G401 (cell line): Measurements from ENCODE around the gene FERMT1. TPM values are rescaled to one million over a fixed set of nuclear protein-coding genes. Genes with fewer than 3 reads are reported as not detected.
"Not testable (repeated sequence)": the region's sequence is repeated elsewhere in the genome, so short reads cannot be mapped to it uniquely, and the experiment has no call there.

ENCODE experiments used
- DNase-seq: peaks from one replicate; pipeline ENCODE4 v3.0.0-alpha.2; 2015; ENCODE audit warnings: low spot score
- in situ Hi-C: cut with HindIII; loops from 2 replicates; pipeline ENCODE4 v1.10.0; 2016; ENCODE audit warnings: low sequenced_read_pairs, mixed read lengths
- total RNA-seq: library from RNA; depleted of rRNA; stranded (reverse); fragments of >200 nt; shearing (Covaris generic); gene quantifications from 2 replicates; pipeline ENCODE4 v1.2.3, GENCODE V29; 2014

FERMT1 gene
- total RNA-seq, 1 experiment from 2014 or later: not detected

DNA sequence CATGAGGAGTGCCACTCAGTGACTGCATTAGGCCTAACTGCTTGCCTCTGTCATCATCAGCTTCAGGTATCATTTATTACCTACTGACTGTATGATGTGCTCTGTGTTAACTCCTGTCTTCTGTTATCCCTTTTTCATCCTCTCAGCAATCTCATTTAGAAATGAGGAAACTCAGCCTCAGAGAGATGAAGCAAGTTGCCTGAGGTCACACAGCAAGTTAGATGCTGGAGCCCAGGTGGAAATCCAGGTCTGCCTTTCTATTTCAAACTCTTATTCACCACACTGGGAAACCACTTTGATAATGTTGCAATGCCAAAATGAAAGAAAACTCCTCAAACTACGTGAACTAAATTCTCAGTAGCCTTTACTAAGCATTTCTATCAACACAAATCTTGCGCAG, 1.3 kb downstream of the FERMT1 start:
- in situ Hi-C loops: no loop called here

DNA sequence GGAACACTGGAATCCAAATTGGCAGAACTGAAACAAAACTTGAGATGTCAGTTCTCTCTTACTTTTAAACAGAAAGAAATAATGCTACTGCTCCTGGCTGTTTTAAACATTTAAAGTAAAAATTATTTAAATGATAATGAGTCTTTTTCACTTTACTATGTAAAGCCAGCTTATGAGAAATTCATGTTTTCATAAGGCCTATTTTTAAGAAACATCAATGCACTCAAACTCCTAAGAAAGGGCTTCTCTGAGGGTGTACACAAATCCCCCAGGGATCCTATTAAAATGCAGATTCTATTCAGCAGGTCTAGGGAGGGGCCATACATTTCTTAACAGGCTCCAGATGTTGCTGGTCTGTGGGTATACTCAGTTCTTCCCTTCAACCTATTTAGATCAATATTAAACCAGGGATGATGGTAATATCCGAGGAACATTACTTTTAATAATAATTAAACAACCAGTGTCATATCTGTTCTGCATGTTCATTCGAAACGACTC, 2.3 kb downstream of the FERMT1 start:
- in situ Hi-C loops: no loop called here
- DNase-seq: no peak

More for the DNA sequence above, 1.3 kb downstream of the FERMT1 start:
- no peak for DNase-seq

DNA sequence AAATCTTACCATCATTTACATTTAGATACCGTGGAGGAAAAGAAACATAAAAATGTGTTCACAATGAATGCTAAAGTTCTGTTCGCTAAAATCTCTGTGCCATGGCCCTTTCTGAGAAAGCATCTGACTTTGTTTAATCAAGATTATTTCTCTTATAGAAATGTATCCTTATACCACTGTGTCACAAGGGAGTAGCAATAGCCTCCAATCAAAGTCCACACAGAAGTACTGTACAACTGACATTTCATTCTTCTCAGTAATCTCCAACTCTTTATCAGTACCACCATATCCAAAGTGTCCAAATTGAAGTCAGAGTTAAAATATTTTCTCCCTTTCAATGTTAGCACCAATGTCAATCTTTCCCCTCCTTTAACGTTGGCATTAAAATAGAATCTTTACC, 6.1 kb downstream of the FERMT1 start:
- in situ Hi-C loops: no loop called here

DNA sequence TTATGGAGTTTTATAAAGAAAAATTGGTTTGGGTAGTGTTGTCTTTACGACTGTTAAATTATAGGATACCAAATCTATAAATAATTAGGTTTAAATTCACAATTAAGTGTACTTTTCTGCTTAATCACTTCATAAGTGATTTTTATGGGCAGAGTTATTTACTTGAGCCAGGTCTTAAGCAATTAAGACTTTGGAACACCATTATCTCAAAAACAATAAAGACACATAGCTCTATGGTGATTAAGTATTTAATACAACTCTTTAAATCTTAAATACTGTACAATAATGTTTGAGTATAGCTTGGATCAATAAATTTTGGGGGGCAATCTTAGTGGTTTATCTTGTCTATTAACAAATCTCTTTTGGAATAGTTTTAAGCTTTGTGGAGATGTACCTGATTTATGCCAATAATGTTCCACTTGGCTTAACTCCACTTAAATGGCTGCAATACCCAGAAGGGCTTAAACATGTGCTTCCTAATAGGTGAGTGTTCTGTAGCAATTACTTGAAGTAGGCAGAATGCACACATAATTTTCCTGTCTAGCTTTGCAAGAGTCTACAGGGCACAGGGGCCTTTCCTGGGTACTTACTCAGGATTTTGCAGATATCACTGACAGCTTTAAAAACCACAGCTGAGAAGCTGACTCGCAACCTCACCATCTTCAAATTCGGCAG, 7.5 kb downstream of the FERMT1 start:
- no peak for DNase-seq
- in situ Hi-C loops: no loop called here

More for the DNA sequence above, 6.1 kb downstream of the FERMT1 start:
- DNase-seq: no peak

DNA sequence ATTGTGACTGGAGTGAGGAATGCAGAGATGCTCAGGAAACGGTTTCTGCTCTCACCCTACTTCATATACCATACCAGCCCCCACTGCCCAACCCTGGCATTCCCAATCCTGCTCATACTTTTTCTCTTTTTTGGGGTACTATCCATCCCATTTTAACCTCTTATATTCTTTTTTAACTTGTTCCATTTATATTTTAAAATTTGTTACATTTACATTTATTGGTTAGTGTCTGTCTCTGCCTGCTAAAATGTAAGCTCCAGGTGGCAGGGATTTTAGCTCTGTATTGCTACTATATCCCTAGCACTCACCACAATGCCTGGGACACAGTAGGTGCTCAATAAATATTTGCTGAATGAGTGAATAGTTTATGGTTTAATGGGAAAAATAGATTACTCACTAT, 8.1 kb downstream of the FERMT1 start:
- DNase-seq: no peak
- in situ Hi-C loops: no loop called here

DNA sequence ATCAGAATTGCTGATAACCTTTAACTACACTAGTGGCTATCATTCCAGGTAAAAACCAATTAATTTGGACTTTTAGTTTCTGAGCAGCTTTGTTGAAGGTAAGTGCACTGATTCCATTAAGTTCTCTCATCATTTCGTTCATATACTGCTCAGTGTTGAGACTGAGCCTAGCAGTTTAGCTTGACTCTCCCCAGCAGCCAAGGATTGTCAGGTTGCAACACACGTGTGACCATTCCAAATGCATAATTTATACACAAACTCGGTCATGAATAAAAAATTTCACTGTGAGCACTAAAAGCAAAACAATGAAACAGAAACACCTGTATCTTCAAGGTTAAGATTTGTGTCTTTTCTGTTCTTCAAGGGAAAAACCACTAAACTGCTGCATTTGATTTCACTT, 8.9 kb downstream of the FERMT1 start:
- in situ Hi-C loops: no loop called here
- DNase-seq: no peak

DNA sequence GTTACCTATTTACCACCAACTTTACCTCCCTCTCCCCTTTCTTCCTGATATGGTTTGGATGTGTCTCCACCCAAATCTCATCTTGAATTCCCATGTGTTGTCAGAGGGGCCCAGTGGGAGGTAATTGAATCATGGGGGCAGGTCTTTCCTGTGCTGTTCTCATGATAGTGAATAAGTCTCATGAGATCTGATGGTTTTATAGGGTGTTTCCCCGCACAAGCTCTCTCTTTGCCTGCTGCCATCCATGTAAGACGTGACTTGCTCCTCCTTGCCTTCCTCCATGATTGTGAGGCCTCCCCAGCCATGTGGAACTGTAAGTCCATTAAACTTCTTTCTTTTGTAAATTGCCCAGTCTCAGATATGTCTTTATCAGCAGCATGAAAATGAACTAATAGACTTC, 9.9 kb downstream of the FERMT1 start:
- in situ Hi-C loops, DNase-seq: not testable (repeated sequence)

DNA sequence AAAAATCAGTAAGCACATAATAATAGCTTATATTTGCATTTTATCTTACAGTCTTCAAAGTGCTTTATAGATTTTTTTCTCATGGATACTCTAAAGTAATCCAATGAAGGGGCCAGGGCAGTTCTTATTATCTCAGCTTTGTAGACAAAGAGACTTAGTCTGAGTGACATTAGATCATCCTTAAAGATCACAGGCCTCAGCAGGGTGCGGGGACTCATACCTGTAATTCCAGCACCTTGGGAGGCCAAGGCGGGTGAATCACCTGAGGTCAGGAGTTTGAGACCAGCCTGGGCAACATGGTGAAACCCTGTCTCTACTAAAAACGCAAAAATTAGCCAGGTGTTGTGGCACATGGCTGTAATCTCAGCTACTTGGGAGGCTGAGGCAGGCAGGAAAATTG, 14.5 kb downstream of the FERMT1 start:
- in situ Hi-C loops: no loop called here
- no peak for DNase-seq

DNA sequence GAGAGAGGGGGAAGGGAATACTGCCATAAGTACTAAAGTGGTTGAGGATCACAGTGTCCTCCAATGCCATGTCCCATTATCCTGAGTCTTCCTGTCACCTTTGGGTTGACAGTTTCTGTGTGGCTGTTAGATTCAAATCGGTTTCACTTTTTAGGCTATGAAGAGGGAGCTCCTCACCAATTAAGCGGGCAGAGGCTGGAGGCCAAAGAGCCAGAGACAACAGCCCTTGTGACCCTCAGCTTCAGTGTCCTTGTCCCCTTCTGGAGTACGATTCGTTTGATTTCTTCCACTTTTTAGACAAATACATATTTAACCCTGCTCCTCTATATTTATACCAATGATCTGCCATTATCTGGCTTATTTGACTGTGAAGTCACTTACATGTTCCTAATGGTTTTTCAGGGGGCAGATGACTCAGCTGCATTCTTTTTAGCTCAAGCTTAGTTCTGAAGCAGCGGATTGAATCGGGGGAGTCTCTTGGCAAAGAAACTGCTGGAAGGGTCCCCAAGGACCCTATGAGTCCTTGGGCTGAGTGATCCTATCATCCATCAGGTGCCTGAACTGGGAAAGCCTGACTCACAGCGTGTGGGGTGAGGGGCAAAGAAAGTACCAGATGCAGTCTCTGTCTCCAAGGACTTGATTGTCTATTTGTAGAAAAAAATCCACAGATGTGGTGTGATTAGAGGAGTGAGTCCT, 18.2 kb downstream of the FERMT1 start:
- in situ Hi-C loops: no loop called here
- no peak for DNase-seq

DNA sequence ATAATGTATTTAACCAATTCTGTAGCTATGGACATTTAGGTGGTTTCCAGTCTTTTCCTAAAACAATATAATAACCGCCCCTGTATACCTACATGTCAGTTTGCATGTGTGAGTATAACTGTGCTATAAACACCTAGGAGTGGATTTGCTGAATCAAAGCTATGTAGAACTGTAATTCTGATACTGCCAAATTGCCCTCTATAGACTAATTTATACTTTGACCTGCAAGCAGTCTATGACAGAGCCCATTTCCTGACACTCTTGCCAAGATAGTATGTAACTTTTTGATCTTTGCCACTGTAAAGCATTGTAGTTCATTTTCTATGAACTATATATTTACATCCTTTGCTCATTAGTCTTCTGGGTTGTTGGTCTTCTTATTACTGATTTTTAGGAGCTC, 19.5 kb downstream of the FERMT1 start:
- no peak for DNase-seq

DNA sequence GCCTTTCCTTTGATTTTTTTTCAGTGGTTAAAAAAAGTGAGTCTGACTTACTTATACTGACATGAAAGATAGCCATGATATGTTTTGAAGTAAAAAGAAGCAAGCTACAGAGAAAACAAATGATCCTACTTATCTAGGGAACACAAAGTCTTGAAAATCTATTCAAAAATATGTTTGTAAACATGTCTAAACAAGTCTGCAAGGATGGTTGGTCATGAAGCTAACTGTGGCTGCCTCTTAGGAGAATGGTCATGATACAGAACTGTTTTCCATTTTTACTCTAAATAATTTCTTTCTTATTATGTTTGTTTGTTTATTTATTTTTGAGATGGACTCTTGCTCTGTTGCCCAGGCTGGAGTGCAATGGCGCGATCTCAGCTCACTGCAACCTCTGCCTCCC, 21.5 kb downstream of the FERMT1 start:
- in situ Hi-C loops: no loop called here
- DNase-seq: no peak

More for the DNA sequence above, 19.5 kb downstream of the FERMT1 start:
- in situ Hi-C loops: no loop called here

DNA sequence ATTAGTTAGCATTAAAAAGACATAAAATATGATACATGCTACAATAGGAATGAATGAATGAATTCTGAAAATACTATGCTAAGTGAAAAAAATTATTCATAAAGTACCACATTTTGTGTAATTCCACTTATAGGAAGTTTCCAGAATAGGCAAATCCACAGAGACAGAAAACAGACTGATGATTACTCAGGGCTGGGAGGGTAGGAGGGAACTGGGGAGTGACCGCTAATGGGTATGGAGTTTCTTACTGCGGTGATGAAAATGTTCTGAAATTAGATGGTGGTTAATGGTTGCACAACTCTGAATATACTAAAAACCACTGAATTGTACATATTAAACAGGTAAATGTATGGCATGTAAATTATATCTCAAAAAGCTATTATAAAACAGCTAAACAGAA, 22.6 kb downstream of the FERMT1 start:
- in situ Hi-C loops: no loop called here
- no peak for DNase-seq

DNA sequence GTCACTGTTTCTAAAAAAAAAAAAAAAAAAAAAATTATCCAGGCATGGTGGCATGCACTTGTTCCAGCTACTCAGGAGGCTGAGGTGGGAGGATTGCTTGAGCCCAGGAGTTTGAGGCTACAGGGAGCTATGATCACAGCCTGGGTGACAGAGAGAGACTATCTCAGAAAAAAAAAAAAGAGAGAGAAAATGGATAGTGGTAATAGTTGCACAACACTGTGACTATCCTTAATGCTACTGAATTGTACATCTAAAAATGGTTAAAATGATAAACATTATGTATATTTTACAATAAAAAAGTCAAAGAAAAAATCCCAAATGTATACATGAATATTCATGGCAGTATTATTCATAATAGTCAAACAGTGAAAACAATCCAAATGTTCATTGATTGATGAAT, 23.0 kb downstream of the FERMT1 start:
- in situ Hi-C loops: no loop called here
- DNase-seq: no peak

DNA sequence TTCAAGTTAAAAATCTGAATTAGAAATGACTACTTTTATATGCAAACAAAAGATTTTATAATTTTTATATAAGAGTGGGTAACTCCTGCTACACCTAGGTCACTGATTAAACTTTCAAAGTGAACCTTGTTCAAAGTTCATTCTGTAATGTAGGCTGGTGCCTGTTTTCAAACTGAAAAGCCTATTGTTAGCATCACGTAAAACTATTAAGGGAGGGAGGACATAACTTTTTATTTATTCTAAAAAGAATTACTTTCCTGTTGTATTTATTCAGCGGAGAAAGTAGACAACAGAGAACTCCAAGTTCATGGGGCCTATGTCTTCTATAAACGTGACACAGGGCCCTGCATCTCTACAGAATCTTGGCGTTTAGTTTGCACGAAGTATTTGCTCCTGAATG, 27.4 kb downstream of the FERMT1 start:
- in situ Hi-C loops: no loop called here
- DNase-seq: no peak

DNA sequence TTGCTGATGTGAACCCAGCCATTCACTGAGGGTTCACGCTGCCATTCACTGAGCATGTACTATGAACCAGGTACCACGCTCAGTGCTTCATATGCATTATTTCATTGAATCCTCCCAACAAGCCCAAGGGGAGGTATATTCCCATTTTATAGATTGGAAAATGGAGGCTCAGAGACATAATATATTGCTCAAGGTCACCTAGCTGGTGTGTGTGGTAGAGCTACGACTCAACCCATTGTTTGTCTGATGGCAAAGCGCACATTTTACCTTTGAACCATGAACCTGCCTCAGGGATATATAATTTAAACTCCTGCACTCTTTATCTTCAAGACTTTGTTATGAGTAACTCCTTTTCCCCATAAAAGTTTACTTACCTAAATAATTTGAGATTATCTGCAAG, 28.3 kb downstream of the FERMT1 start:
- in situ Hi-C loops: no loop called here
- DNase-seq: no peak

DNA sequence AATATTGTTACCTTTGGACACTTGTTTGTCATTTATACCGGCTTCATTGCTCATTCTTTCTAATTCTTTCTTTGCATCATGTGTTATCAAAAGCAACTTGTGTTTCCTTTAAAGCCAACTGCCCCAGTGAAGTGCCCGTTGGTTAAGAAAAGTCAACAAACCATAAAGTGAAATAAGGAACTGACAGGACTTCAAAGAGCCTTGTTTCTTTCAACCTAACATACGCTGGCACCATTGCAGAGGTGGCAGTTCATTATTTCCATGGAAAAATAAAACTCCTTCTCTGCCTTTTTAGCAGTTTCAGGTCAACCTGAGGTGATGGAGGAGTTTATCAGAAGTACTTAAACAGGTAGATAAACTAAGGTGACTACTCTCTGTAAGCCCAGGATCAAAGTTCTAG, 28.8 kb downstream of the FERMT1 start:
- in situ Hi-C loops: no loop called here

DNA sequence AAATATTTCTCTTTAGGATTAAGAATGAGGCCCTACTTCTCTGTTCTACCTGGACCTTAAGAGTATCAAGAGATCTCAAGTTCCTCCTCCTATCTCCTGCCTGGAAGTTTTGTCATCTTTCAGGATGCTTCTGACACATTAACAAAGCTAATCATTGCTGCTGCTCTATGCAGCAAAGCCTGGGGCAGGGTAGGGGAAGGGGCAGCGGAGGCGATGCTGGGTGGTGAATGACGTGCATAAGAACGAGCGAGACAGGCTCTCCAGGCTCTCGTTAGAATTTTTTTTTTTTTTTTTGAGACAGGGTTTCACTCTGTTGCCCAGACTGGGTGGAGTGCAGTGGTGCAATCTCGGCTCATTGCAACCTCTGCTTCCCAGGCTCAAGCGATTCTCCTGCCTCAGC, 31.2 kb downstream of the FERMT1 start:
- in situ Hi-C loops: no loop called here
- no peak for DNase-seq

More for the DNA sequence above, 28.8 kb downstream of the FERMT1 start:
- DNase-seq: no peak

DNA sequence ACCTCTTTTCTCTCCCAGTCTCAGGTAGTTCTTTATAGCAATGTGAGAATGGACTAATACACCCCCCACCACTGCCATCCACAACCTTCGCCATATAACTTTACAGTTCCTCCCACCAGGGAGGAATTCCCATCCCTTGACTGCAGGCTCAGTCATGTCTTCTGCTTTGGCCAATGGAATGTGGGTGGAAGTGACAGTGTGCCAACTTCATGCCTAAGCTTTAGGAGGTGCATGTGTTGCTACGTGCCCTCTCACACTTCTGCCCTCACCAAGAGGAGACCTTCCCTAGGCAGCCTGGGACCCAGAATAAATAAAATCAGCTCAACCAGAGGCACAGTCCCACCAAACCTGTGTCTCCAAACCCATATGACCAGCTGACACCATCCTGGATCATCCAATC, 36.0 kb downstream of the FERMT1 start:
- in situ Hi-C loops: no loop called here

DNA sequence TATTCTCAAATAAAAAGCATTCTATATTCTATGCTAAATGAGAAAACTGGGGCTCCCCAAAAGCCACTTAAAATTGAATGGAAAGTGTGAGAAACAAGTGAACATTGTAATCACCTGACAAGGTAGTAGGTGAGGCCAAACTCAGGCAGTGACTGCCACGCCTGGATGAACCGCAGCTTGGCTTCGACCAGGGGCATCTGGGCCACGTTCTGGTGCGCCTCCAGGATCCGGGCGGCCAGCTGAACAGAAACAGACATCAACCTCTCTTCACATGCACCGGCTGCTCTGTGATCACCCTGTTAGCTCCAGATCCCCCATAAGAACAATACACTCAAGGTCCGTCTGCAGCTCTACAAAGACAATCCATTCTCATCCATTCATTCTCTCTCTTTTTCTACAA, 38.9 kb downstream of the FERMT1 start:
- DNase-seq: no peak
- in situ Hi-C loops: no loop called here

More for the DNA sequence above, 36.0 kb downstream of the FERMT1 start:
- no peak for DNase-seq

DNA sequence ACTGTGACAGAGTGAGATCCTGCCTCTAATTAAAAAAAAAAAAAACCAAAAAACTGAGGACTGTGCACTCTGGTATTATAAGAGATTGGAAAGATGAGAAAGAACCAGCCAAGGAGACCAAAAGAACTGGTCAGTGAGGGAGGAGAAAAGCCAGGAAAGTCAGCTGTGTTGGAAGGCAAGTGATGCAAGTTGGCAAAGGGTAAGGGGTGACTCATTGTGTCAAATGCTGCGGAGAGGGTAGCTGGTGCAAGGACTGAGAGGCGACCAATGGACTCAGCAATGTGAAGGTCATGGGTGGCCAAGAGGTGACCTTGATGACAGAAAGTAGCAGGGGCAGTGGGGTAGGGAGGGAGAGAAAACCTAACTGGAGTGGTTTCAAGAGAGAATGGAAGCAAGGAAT, 41.6 kb downstream of the FERMT1 start:
- in situ Hi-C loops: no loop called here
- DNase-seq: no peak

DNA sequence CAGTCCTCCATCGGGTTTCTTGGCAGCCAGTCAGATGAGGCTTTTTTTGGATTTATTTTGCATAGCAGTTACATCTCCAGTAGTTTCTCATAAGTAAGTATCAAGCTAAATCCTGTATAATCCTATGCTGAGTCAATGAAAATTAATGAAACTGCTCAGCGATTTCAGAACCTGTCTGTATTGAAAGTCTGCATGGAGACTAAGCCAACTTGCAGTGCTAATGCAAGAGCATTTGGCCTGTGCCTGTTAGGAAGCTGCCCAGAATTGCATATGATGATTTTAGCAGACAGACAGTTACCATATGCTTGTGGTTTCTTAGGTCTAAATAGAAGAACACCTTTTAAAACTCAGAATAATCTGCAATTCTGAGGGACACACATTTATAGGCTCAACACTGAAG, 43.8 kb downstream of the FERMT1 start:
- in situ Hi-C loops: no loop called here
- peak; percentile 89 for DNase-seq
